ENCODE measurements around the gene OMA1.

OMA1 gene

GRCh38 chr1:58456470-58456869, 90.1 kb downstream of the OMA1 start:
- TF ChIP-seq EZH2phosphoT487 (IDR thresholded peaks at IDR 0.05; ENCODE audit: borderline replicate concordance) (no peak), CTCF (conservative IDR thresholded peaks at IDR 0.05; ENCODE audit: low read length) (no peak)
- no peak overlapping the region for H3K9ac ChIP-seq (ENCODE audit: low read depth, low read length, poor library complexity, severe bottlenecking)
- H3K4me2 ChIP-seq (ENCODE audit: low read depth, low read length, poor library complexity, severe bottlenecking): no peak overlapping the region
- no peaks in the 10 kb centered on the region for H3K27me3 ChIP-seq (ENCODE audit: insufficient read depth, low read length, poor library complexity, severe bottlenecking)
- no peak overlapping the region for H2AFZ ChIP-seq (ENCODE audit: low read length)
- H4K20me1 ChIP-seq (ENCODE audit: insufficient read depth, low read length, poor library complexity, severe bottlenecking): no peaks in the 10 kb centered on the region
- H3K9me2 ChIP-seq (replicated peaks; ENCODE audit: low read depth, low read length): no peaks in the 10 kb centered on the region
- no peaks in the 10 kb centered on the region for H3K36me3 ChIP-seq (ENCODE audit: insufficient read depth, low read length)
- no peaks in the 10 kb centered on the region for H3F3A ChIP-seq (ENCODE audit: low read depth)
- no peaks in the 10 kb centered on the region for H3K4me1 ChIP-seq (ENCODE audit: insufficient read depth, low read length, poor library complexity, severe bottlenecking)
- no peaks in the 10 kb centered on the region for H3K79me2 ChIP-seq (ENCODE audit: insufficient read depth, low read length)
- no peaks in the 10 kb centered on the region for H3K9me3 ChIP-seq (ENCODE audit: insufficient read depth, low read depth, low read length)
- no peak overlapping the region for H3K4me3 ChIP-seq (ENCODE audit: low read length, poor library complexity, severe bottlenecking)

- no peaks in the 10 kb centered on the region for H4K20me1 ChIP-seq (ENCODE audit: insufficient read depth, low read length, poor library complexity, severe bottlenecking)
- TF ChIP-seq CTCF (conservative IDR thresholded peaks at IDR 0.05; ENCODE audit: low read length) (no peak), EZH2phosphoT487 (IDR thresholded peaks at IDR 0.05; ENCODE audit: borderline replicate concordance) (no peak)
- no peaks in the 10 kb centered on the region for H3K79me2 ChIP-seq (ENCODE audit: insufficient read depth, low read length)
- H3K4me1 ChIP-seq (ENCODE audit: insufficient read depth, low read length, poor library complexity, severe bottlenecking): no peaks in the 10 kb centered on the region
- no peaks in the 10 kb centered on the region for H3F3A ChIP-seq (ENCODE audit: low read depth)
- H3K36me3 ChIP-seq (ENCODE audit: insufficient read depth, low read length): no peaks in the 10 kb centered on the region
- no peak overlapping the region for H3K9ac ChIP-seq (ENCODE audit: low read depth, low read length, poor library complexity, severe bottlenecking)
- no peak overlapping the region for H3K4me2 ChIP-seq (ENCODE audit: low read depth, low read length, poor library complexity, severe bottlenecking)
- no peaks in the 10 kb centered on the region for H3K27me3 ChIP-seq (ENCODE audit: insufficient read depth, low read length, poor library complexity, severe bottlenecking)
- H3K9me2 ChIP-seq (replicated peaks; ENCODE audit: low read depth, low read length): no peaks in the 10 kb centered on the region
- no peak overlapping the region for H3K4me3 ChIP-seq (ENCODE audit: low read length, poor library complexity, severe bottlenecking)
- H3K9me3 ChIP-seq (ENCODE audit: insufficient read depth, low read depth, low read length): no peaks in the 10 kb centered on the region
- H2AFZ ChIP-seq (ENCODE audit: low read length): no peak overlapping the region
Observed at GRCh38 chr1:58454807-58455206, 91.7 kb downstream of the OMA1 start.

GRCh38 chr1:58454385-58454784, 92.1 kb downstream of the OMA1 start:
- TF ChIP-seq EZH2phosphoT487 (IDR thresholded peaks at IDR 0.05; ENCODE audit: borderline replicate concordance): no peak
- TF ChIP-seq CTCF (conservative IDR thresholded peaks at IDR 0.05; ENCODE audit: low read length): no peak
- Histone ChIP-seq H3K4me2 (ENCODE audit: low read depth, low read length, poor library complexity, severe bottlenecking) (no peak overlapping the region), H3K4me1 (ENCODE audit: insufficient read depth, low read length, poor library complexity, severe bottlenecking) (no peaks in the 10 kb centered on the region), H3K36me3 (ENCODE audit: insufficient read depth, low read length) (no peaks in the 10 kb centered on the region), H4K20me1 (ENCODE audit: insufficient read depth, low read length, poor library complexity, severe bottlenecking) (no peaks in the 10 kb centered on the region), H3K9ac (ENCODE audit: low read depth, low read length, poor library complexity, severe bottlenecking) (no peak overlapping the region), H3F3A (ENCODE audit: low read depth) (no peaks in the 10 kb centered on the region), H3K4me3 (ENCODE audit: low read length, poor library complexity, severe bottlenecking) (no peak overlapping the region), H3K9me2 (replicated peaks; ENCODE audit: low read depth, low read length) (no peaks in the 10 kb centered on the region), H3K79me2 (ENCODE audit: insufficient read depth, low read length) (no peaks in the 10 kb centered on the region), H3K9me3 (ENCODE audit: insufficient read depth, low read depth, low read length) (no peaks in the 10 kb centered on the region), H2AFZ (ENCODE audit: low read length) (no peak overlapping the region), H3K27me3 (ENCODE audit: insufficient read depth, low read length, poor library complexity, severe bottlenecking) (no peaks in the 10 kb centered on the region)
